Psoas muscle (tissue), 8 donors: Measurements from ENCODE around the gene CMTM4. TPM values are rescaled to one million over a fixed set of nuclear protein-coding genes. Genes with fewer than 3 reads are reported as not detected.
"Not testable (repeated sequence)": the region's sequence is repeated elsewhere in the genome, so short reads cannot be mapped to it uniquely, and the experiment has no call there.

Experiments used
- ATAC-seq, 4 donors: fragments of 200-7000 bp; cut with Tn5 transposase; one replicate each; pipeline ENCODE4 v1.9.1; 2020; ENCODE audit warnings: moderate library complexity in 3 of 4, mild to moderate bottlenecking in 2 of 4
- DNase-seq, 2 donors: peaks; one replicate each; pipeline ENCODE4 v3.0.0-alpha.2; 2020
- H3K27ac ChIP-seq: fragments of 200-600 bp; one replicate; pipeline ENCODE4 v1.8.0; 2022
- H3K27me3 ChIP-seq, 3 donors: fragments of 200-600 bp in 1 of 3; one replicate each; pipeline versions ENCODE4 v1.6.1 to v1.8.0; 2013 to 2022; ENCODE audit warnings: low read length in 2 of 3, mild to moderate bottlenecking in 2 of 3, moderate library complexity in 1 of 3; ENCODE audit not compliant: insufficient read depth in 3 of 3
- H3K36me3 ChIP-seq, 2 donors: fragments of 200-600 bp in 1 of 2; one replicate each; pipeline versions ENCODE4 v1.6.1 to v1.8.0; 2013 to 2022; ENCODE audit warnings: low read depth in 1 of 2, mild to moderate bottlenecking in 1 of 2, moderate library complexity in 1 of 2; ENCODE audit not compliant: insufficient read depth in 1 of 2
- H3K4me1 ChIP-seq: fragments of 200-600 bp; one replicate; pipeline ENCODE4 v1.8.0; 2022
- H3K4me3 ChIP-seq: fragments of 200-600 bp; one replicate; pipeline ENCODE4 v1.8.0; 2022; ENCODE audit warnings: mild to moderate bottlenecking
- H3K9me3 ChIP-seq: fragments of 200-600 bp; one replicate; pipeline ENCODE4 v1.8.0; 2022
- CTCF ChIP-seq: fragments of 200-600 bp; IDR thresholded peaks from one replicate; pipeline ENCODE4 v1.8.0; 2022; ENCODE audit warnings: antibody characterized with exemption
- WGBS, 3 donors: extraction: QIAGEN DNeasy Blood & Tissue Kit; methylation state at CpG; one replicate each; pipeline versions ENCODE4 v1.1.6 to v1.1.7; 2013; 5-methylcytosine and 5-hydroxymethylcytosine counted together
- intact Hi-C, 2 donors: fragments of 100-400 bp; cut with DNase I; formaldehyde crosslinking; loops; one replicate each; pipeline versions ENCODE4 v1.11.0 to v1.14.2; 2022
- polyA plus RNA-seq, 3 donors: library from polyadenylated mRNA; stranded (reverse); fragments of 200-250 nt; gene quantifications; one replicate each; pipeline ENCODE4 v1.2.3, GENCODE V29; 2013
- total RNA-seq, 4 donors: library from RNA; stranded (reverse); fragmentation: NEBNext Ultra II Directional in 2 of 4; extraction: Animal tissue kit (Norgen Biotek cat#: 25700) in 2 of 4; gene quantifications; one replicate each; pipeline versions ENCODE4 v1.2.1 to v1.2.4, GENCODE V29; 2021 to 2023
- donor health status: healthy with polysubstance abuse.
- donor health status: DM: no; HTN: no; CAD: no; lungs with moderate emphysema.
- donor health status: Bipolar disorder and iron deficiency.
- donor health status: healthy.
- donor health status: DM: yes; HTN: yes; CAD: no.
- donor health status: DM: no; HTN: no; CAD: no.
- donor health status: DM: no; HTN: no; CAD: no.
- donor health status: DM: yes; HTN: yes; CAD: no.

Gene CMTM4
- total and polyA plus RNA-seq, 7 donors = 2.3 to 10.3 (median 7.7) TPM

- ATAC-seq = no peak
- TF ChIP-seq CTCF = no peak
- H3K36me3 ChIP-seq = no peaks in the 10 kb centered on the region
- 87 to 89% (median 87%) methylated on average over 4 of the region's 4 CpGs for whole genome bisulfite sequencing, 3 donors
- intact Hi-C loops = loop anchor here in 1 of 2 donors (10.0 kb wide), 2 partner anchors 115 to 195 kb away; no protein-coding TSS in a partner anchor
- no peaks in the 10 kb centered on the region for H3K9me3 ChIP-seq
- no peaks in the 10 kb centered on the region for H3K4me1 ChIP-seq
- DNase-seq = no peak
- H3K27ac ChIP-seq = no peak overlapping the region
- no peak overlapping the region for H3K4me3 ChIP-seq
- H3K27me3 ChIP-seq = peaks cover 0 to 22% (median 7%) of the 10 kb centered on the region in 3 donors
Measured at GRCh38 chr16:66599726-66600125, 96.8 kb downstream of the CMTM4 start.

- TF ChIP-seq CTCF = no peak
- H3K4me1 ChIP-seq = no peaks in the 10 kb centered on the region
- ATAC-seq = no peak
- no peaks in the 10 kb centered on the region for H3K9me3 ChIP-seq
- H3K4me3 ChIP-seq = no peak overlapping the region
- H3K27me3 ChIP-seq = peaks cover 0 to 11% (median 0%) of the 10 kb centered on the region in 3 donors
- intact Hi-C loops = no loop called here
- DNase-seq = no peak
- no peaks in the 10 kb centered on the region for H3K36me3 ChIP-seq
- H3K27ac ChIP-seq = no peak overlapping the region
- 58 to 66% (median 60%) methylated on average over 3 of the region's 3 CpGs for WGBS, 3 donors
Measured at GRCh38 chr16:66598111-66598510, 98.4 kb downstream of the CMTM4 start.

- WGBS, 3 donors = 83 to 88% (median 86%) methylated on average over 5 of the region's 5 CpGs
- Histone ChIP-seq H3K4me1 (no peaks in the 10 kb centered on the region), H3K4me3 (no peak overlapping the region), H3K9me3 (no peaks in the 10 kb centered on the region), H3K27me3 (peaks cover 0 to 2% (median 0%) of the 10 kb centered on the region in 3 donors), H3K27ac (no peak overlapping the region), H3K36me3 (no peaks in the 10 kb centered on the region)
- intact Hi-C loops = no loop called here
- DNase-seq (no peak), ATAC-seq (no peak)
- TF ChIP-seq CTCF = no peak
Measured at GRCh38 chr16:66596986-66597848, 99.3 kb downstream of the CMTM4 start.

- H3K4me3 ChIP-seq, H3K27ac ChIP-seq, H3K9me3 ChIP-seq, H3K4me1 ChIP-seq, DNase-seq, ATAC-seq, intact Hi-C loops, H3K27me3 ChIP-seq, H3K36me3 ChIP-seq: not testable (repeated sequence)
- 93 to 98% (median 95%) methylated on average over 4 of the region's 4 CpGs for WGBS, 3 donors
Measured at GRCh38 chr16:66596559-66596958, 100.0 kb downstream of the CMTM4 start.

- Histone ChIP-seq H3K4me1 (no peaks in the 10 kb centered on the region), H3K27me3 (no peaks in the 10 kb centered on the region), H3K36me3 (no peaks in the 10 kb centered on the region), H3K9me3 (no peaks in the 10 kb centered on the region), H3K27ac (no peak overlapping the region), H3K4me3 (no peak overlapping the region)
- no peak for DNase-seq
- no peak for TF ChIP-seq CTCF
- 65 to 74% (median 67%) methylated on average over 7 of the region's 7 CpGs for WGBS, 3 donors
- ATAC-seq = no peak
- intact Hi-C loops = no loop called here
Measured at GRCh38 chr16:66594739-66595138, 101.8 kb downstream of the CMTM4 start.
